Measurements from ENCODE around the gene PPP1R12A.

DNA sequence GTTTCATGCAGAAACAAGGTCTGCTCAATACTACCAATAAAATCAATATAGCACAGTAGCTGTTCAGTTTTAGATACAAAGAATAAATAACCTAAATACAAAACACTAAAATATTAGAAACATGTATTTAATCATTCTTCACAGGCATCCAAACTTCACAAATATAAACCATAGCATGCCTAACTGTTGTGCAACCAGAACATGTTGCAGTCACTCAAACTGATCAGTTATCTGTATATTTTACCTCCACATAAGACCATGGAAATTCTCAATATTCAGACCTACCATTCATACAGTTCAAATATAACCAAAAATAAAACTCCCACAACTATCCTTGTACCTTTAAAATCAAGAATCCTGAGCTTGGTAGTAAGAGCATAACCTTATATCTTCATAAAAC lies 161.0 kb downstream of the PPP1R12A start:
- TF ChIP-seq, protein P1, sequence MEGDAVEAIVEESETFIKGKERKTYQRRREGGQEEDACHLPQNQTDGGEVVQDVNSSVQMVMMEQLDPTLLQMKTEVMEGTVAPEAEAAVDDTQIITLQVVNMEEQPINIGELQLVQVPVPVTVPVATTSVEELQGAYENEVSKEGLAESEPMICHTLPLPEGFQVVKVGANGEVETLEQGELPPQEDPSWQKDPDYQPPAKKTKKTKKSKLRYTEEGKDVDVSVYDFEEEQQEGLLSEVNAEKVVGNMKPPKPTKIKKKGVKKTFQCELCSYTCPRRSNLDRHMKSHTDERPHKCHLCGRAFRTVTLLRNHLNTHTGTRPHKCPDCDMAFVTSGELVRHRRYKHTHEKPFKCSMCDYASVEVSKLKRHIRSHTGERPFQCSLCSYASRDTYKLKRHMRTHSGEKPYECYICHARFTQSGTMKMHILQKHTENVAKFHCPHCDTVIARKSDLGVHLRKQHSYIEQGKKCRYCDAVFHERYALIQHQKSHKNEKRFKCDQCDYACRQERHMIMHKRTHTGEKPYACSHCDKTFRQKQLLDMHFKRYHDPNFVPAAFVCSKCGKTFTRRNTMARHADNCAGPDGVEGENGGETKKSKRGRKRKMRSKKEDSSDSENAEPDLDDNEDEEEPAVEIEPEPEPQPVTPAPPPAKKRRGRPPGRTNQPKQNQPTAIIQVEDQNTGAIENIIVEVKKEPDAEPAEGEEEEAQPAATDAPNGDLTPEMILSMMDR (IDR thresholded peaks at IDR 0.05; ENCODE audit: low read depth, low read length) = no peak
- TF ChIP-seq EZH2phosphoT487 (IDR thresholded peaks at IDR 0.05; ENCODE audit: low read depth) = no peak
